Choroid plexus epithelial cell (primary cell): Measurements from ENCODE around the gene ITGBL1.

Experiments
- DNase-seq: peaks from one replicate; pipeline ENCODE4 v3.0.0-alpha.2; 2010; ENCODE audit warnings: low read depth
- H3K4me3 ChIP-seq: 2 replicates; pipeline ENCODE4 v1.5.1; 2011; ENCODE audit warnings: low read depth, mild to moderate bottlenecking, control low read depth, low read length, moderate library complexity
- TF ChIP-seq, protein P1 (sequence below): conservative IDR thresholded peaks from 2 replicates; pipeline ENCODE4 v1.5.1; 2011; ENCODE audit warnings: low read depth, mild to moderate bottlenecking, control low read depth, inconsistent platforms, low read length, moderate library complexity

Gene ITGBL1

DNA sequence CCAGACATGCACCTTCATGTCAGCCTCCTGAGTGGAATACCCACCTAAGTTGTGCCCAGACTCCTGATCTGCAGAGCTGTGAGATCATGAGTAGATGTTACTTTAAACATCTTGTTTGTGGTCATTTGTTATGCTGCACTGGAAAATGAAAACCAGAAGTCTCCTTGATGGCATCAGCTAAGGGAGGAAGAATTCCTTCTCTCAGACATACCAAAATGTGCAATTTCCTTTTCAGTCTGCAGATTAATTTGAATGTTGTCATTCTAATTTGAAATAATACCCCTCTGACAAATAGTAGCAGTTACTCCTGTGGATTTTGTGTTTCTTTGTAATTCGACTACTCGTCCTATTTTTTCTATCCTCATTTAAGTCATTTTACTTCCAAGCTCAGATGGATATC lies 59.3 kb downstream of the ITGBL1 start:
- no peak overlapping the region for H3K4me3 ChIP-seq
- DNase-seq, result no peak
- TF ChIP-seq, protein P1, sequence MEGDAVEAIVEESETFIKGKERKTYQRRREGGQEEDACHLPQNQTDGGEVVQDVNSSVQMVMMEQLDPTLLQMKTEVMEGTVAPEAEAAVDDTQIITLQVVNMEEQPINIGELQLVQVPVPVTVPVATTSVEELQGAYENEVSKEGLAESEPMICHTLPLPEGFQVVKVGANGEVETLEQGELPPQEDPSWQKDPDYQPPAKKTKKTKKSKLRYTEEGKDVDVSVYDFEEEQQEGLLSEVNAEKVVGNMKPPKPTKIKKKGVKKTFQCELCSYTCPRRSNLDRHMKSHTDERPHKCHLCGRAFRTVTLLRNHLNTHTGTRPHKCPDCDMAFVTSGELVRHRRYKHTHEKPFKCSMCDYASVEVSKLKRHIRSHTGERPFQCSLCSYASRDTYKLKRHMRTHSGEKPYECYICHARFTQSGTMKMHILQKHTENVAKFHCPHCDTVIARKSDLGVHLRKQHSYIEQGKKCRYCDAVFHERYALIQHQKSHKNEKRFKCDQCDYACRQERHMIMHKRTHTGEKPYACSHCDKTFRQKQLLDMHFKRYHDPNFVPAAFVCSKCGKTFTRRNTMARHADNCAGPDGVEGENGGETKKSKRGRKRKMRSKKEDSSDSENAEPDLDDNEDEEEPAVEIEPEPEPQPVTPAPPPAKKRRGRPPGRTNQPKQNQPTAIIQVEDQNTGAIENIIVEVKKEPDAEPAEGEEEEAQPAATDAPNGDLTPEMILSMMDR, result no peak

DNA sequence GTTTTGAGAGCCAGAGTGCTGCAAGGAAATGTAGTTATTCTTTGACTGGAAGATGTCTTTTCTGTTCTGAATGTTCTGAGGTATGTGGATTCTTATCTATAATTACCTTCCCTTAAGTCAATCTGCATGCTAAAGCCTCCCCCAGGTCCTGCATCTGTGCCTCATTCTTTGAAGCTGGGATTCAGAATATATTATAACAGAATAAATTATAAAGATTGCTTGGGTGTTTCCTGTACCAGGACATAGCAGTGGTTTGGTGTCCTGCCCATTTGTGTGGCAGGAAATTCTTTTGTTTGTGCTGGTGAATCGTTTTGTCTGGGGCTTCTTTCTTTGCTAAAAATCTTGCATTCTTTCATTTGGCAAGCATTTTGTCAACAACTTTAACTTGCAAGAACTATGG lies 60.2 kb downstream of the ITGBL1 start:
- H3K4me3 ChIP-seq, result no peak overlapping the region
- peak; percentile 56 for DNase-seq
- TF ChIP-seq, protein P1, result no peak

DNA sequence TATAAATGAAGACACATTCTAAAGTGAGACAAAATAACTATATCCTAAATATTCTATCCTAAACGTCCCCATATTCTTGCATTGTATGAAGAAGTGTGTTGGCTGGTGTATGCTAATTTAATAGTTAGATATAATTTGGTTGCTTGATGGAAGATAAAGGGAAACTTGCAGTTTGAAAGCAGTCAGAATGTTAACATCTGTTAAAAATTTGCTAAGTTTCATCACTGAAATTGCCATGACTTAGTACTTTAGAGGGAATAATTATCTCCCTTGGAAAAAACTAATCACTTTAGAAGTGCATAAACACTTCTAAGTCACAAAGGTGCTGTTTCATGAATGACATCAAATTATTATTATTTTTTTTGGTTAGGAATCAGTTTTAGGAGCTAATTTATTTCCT lies 61.6 kb downstream of the ITGBL1 start:
- TF ChIP-seq, protein P1, result no peak
- H3K4me3 ChIP-seq, result no peak overlapping the region
- no peak for DNase-seq

DNA sequence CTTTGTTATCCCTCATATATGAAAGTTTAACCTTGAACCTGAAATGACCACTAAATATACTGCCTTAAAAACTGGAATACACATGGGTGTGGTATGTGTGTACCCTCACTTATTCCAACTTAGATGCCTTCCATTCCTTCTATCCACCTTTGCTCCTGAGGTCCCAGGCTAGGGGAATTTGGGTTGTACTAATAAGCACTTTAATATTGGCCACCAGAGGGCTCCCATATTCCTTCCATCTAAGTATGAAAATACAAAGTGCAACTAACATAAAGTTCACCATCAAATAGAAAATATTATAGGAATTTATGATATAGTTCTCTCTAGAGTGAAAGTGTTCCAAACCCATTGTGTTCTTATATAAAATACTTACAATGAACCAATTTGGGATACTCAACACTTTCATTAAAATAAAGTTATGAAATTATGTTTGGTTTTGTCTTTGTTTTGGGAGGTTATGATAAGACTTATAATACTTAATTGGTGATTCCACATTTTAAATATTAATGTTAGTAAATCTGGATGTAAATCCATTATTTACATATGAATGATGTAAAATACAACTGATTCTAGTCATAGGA lies 62.3 kb downstream of the ITGBL1 start:
- TF ChIP-seq, protein P1, result peak; percentile 79
- no peak overlapping the region for H3K4me3 ChIP-seq
- DNase-seq, result peak; percentile 89

DNA sequence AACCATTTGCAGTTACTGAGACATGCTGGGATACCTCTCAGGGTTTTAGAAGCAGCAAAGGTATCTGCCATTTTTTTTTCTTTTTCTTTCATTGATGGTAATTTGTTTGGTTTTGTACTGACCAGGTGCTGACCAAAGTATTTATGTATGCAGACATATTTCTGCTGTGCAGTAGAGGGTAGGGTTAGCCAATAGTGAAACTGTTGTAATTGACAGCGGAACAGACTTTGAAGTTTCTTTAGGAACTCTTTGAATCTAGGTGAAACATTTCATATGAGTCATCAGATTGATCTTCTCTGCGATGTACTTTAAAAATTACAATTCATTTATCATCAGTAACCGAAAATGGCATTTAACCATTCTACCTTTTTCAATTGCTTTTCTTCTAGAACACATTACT lies 63.0 kb downstream of the ITGBL1 start:
- H3K4me3 ChIP-seq, result no peak overlapping the region
- DNase-seq, result no peak
- TF ChIP-seq, protein P1, result no peak

DNA sequence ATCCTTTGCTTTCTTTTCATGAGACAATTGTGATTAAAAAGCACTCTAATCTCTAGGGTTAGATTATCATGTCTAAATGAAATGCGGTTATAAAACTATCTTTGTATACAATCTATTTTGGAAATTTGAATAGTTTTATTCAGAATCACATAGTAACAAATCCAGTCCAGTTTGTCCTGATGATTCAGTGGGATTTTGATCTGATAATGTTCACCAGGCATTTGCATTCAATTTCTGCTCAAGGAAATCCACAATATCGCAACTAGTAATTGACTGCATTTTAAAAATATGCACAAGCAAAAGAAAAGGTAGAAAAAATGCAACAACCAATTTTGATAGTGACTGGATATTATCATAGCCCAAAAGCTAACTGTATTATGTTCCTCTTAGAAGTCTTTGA lies 63.8 kb downstream of the ITGBL1 start:
- TF ChIP-seq, protein P1, result no peak
- no peak for DNase-seq
- H3K4me3 ChIP-seq, result no peak overlapping the region

DNA sequence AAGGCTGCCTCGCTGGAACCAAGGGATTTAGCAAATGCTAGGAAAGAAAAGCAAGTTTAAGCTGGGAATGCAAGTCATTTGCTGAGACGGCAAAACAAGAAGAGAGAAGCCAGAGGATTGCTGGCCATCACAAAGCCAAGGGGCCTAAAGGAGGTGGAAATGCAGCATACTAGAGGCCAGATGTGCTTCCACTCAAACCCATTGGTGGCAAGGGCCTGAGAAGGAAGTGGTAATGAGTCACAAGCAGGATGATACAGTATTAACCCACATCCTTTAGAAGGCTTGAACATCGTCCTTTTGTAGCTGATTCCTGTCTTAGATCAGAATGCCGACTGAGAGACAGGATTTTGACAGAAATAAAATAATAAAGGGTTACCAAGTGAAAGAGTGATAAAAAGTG lies 68.2 kb downstream of the ITGBL1 start:
- TF ChIP-seq, protein P1, result no peak
- peak; percentile 86 for DNase-seq
- no peak overlapping the region for H3K4me3 ChIP-seq
